ENCODE results near the gene SDK1. TPM values are rescaled to one million over a fixed set of nuclear protein-coding genes. Genes with fewer than 3 reads are reported as not detected.
"Not testable (repeated sequence)": the region's sequence is repeated elsewhere in the genome, so short reads cannot be mapped to it uniquely, and the experiment has no call there.

SDK1 gene
- total RNA-seq, 1 donor from 2014 or later, result 37.6 TPM

DNA sequence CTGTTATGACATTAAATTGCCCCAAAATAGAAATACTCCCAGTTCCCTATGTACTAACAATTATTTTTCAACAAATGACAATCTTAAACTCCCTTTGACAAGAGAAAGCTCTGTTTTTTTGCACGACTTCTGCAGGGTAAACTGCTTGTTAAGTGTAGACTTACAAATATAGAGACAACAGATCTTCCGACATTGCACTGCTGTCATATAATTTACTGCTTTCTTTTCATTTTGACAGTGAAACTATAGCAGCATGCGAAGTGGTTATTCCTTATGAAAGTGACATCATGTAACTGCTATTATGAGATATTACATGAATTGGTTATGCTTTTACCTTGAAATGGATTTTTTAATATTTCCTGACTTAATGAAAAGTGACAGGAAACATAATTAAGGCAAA is 659.9 kb downstream of the SDK1 start:
- Mint-ChIP-seq H3K27me3 (no peaks in the 10 kb centered on the region), H3K4me1 (ENCODE audit: low read depth) (peaks cover 14% of the 10 kb centered on the region), H3K36me3 (ENCODE audit: insufficient read depth) (peaks cover 15% of the 10 kb centered on the region), H3K9me3 (ENCODE audit: low read depth) (no peaks in the 10 kb centered on the region), H3K27ac (no peak overlapping the region), H3K4me3 (ENCODE audit: low read depth) (no peak overlapping the region)
- TF ChIP-seq, protein P1, sequence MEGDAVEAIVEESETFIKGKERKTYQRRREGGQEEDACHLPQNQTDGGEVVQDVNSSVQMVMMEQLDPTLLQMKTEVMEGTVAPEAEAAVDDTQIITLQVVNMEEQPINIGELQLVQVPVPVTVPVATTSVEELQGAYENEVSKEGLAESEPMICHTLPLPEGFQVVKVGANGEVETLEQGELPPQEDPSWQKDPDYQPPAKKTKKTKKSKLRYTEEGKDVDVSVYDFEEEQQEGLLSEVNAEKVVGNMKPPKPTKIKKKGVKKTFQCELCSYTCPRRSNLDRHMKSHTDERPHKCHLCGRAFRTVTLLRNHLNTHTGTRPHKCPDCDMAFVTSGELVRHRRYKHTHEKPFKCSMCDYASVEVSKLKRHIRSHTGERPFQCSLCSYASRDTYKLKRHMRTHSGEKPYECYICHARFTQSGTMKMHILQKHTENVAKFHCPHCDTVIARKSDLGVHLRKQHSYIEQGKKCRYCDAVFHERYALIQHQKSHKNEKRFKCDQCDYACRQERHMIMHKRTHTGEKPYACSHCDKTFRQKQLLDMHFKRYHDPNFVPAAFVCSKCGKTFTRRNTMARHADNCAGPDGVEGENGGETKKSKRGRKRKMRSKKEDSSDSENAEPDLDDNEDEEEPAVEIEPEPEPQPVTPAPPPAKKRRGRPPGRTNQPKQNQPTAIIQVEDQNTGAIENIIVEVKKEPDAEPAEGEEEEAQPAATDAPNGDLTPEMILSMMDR (IDR thresholded peaks at IDR 0.05; ENCODE audit: unreplicated experiment), result no peak
- DNase-seq (ENCODE audit: low spot score, unreplicated experiment), result no peak

DNA sequence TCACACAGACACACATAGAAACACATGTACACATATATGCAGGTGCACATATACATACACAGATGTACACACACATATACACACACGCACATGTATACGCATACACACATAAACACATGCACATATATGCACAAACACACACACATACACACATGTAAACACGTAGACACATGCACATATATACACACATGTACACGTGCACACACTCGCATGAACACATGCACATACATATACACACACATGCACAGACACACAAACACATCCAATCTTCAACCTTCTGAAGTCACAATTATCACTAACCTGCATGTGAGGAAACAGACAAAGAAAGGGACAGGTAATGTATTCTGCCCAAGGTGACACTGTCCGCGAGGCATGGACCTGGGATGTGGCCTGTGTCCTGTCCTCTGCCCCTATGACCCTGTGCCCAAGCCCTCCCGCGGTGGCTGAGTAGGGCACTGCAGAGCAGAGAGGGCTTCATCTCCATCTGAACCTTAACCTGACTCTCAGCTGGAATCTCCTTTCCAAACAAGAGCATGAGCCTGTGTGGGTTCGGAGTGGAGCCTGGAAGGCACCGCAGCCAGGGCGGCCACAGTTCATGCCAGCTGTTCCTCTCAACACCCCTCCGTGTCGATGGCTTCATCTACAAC is 660.9 kb downstream of the SDK1 start:
- Mint-ChIP-seq H3K36me3 (ENCODE audit: insufficient read depth) (peaks cover 18% of the 10 kb centered on the region), H3K9me3 (ENCODE audit: low read depth) (no peaks in the 10 kb centered on the region), H3K27ac (no peak overlapping the region), H3K4me3 (ENCODE audit: low read depth) (no peak overlapping the region), H3K27me3 (no peaks in the 10 kb centered on the region), H3K4me1 (ENCODE audit: low read depth) (peaks cover 15% of the 10 kb centered on the region)
- TF ChIP-seq, protein P1 (IDR thresholded peaks at IDR 0.05; ENCODE audit: unreplicated experiment), result no peak
- DNase-seq (ENCODE audit: low spot score, unreplicated experiment), result no peak

DNA sequence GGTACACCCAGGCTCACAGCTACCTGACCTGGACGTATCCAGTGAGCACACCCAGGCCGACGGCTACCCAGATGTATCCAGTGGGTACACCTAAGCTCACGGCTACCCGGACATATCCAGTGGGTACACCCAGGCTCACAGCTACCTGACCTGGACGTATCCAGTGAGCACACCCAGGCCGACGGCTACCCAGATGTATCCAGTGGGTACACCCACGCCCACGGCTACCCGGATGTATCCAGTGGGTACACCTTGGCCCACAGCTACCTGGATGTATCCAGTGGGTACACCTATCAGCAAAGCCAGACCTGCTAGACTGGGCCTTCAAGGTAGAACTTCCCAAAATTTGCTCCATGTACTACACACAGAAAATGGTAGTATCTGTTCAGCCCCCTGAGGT is 662.7 kb downstream of the SDK1 start:
- not testable (repeated sequence) for H3K4me3 Mint-ChIP-seq (ENCODE audit: low read depth); H3K27me3 Mint-ChIP-seq; H3K9me3 Mint-ChIP-seq (ENCODE audit: low read depth); DNase-seq (ENCODE audit: low spot score, unreplicated experiment); H3K4me1 Mint-ChIP-seq (ENCODE audit: low read depth); H3K27ac Mint-ChIP-seq
- peaks cover 27% of the 10 kb centered on the region for H3K36me3 Mint-ChIP-seq (ENCODE audit: insufficient read depth)

DNA sequence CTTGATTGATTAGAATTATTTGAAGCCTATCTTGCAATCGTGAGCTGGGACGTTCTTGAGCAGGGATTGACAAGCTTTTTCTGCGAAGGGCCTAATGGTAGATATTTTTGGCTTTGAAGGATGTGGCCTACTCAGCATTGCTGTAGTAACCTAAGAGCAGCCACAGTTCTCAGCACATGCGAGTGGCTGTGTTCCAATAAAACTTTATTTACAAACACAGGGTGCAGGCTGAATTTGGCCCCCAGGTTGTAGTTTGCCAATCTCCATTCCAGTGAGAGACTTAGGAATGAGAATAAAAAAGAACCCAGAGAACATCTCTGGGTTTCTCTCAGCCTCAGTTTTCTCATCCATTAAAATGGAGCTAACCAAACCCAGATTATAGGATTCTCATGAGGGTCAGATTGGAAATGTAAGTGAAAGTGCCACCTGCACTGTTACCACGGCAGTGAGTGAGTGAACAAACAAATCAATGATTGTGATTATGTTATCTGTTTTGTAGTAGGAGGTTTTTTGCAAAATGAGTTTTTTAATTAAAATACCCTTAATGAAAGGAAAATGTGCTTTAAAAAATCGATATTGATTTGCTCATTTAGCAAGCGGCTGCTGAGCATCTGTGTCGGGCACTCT is 664.0 kb downstream of the SDK1 start:
- Mint-ChIP-seq H3K4me1 (ENCODE audit: low read depth) (peaks cover 8% of the 10 kb centered on the region), H3K27ac (no peak overlapping the region), H3K9me3 (ENCODE audit: low read depth) (no peaks in the 10 kb centered on the region), H3K27me3 (no peaks in the 10 kb centered on the region), H3K36me3 (ENCODE audit: insufficient read depth) (peaks cover 25% of the 10 kb centered on the region), H3K4me3 (ENCODE audit: low read depth) (no peak overlapping the region)
- TF ChIP-seq, protein P1 (IDR thresholded peaks at IDR 0.05; ENCODE audit: unreplicated experiment), result no peak
- no peak for DNase-seq (ENCODE audit: low spot score, unreplicated experiment)

DNA sequence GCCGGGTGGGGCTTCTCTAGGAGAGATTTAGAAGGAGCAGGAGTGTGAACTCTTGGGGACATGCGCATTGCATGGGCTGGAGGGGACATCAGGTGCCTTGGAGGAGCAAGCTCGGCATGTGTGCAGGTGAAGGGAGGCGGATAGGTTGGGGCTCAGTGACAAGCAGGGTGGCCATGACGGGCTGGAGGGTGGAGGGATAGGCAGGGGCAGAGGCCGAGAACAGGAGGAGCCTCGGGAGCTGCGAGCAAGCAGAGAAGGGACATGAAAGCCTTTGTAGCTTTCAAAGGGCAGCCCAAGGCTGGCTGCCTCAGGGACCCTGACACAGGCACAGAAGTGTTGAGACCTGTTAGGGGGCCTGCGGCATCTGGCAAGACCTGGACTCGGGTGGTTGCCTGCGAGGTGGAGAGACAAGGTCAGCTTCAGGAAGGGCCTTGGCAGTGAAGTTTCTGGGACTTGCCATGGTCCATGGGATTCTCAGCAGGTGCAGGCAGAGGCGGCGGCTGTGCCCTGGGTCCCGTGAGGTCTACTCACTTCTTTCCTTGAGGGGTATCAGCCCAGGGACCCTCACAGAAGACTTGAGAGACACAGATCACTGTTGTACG is 664.8 kb downstream of the SDK1 start:
- TF ChIP-seq, protein P1 (IDR thresholded peaks at IDR 0.05; ENCODE audit: unreplicated experiment), result no peak
- Mint-ChIP-seq H3K27ac (no peak overlapping the region), H3K27me3 (no peaks in the 10 kb centered on the region), H3K9me3 (ENCODE audit: low read depth) (no peaks in the 10 kb centered on the region), H3K36me3 (ENCODE audit: insufficient read depth) (peaks cover 29% of the 10 kb centered on the region), H3K4me3 (ENCODE audit: low read depth) (no peak overlapping the region), H3K4me1 (ENCODE audit: low read depth) (peaks cover 8% of the 10 kb centered on the region)
- no peak for DNase-seq (ENCODE audit: low spot score, unreplicated experiment)
